CD4-positive, alpha-beta T cell treated with Interleukin-21 for 1 hour (primary cell): ENCODE measurements around the gene GLRA3.
A peak's percentile ranks its signal among the peaks of the same experiment; 100 is the strongest.

Experiments
- DNase-seq: peaks from one replicate; pipeline ENCODE4 v3.0.0-alpha.2; 2020

The GLRA3 gene

DNA sequence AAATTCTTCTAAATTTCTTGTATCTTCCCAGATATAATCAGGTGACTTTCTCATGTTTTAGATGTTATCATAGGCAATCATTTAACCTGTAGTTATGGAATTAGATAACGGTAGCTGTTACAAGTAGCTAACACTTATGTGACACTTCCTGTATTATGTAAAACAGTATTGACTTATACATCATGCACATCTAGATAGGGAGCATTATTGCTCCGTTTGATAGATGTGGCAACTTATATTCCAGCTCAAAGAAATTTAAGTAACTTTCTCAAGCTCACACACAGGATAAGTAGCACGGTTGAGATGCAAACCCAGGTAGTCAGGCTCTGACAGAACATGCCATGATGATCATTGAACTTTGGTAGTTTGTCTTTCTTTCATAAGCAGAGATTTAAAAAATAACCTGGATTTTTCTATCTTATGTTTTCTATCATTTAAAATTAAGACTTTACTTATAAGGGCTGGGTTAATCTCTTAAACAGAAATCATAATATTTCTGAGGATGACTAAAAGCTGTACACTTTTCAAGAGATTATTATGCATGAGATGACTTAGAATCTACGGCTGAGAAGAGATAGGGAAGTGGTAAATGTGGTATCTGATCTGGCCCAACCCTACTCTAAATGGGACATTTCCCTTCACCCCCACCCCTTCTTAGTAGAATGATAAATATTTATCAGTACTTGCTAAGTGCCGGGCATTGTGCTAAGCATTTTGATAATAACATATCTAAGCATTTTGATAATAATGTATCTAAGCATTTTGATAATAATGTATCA is 237.6 kb downstream of the GLRA3 start:
- DNase-seq: peak; percentile 39

DNA sequence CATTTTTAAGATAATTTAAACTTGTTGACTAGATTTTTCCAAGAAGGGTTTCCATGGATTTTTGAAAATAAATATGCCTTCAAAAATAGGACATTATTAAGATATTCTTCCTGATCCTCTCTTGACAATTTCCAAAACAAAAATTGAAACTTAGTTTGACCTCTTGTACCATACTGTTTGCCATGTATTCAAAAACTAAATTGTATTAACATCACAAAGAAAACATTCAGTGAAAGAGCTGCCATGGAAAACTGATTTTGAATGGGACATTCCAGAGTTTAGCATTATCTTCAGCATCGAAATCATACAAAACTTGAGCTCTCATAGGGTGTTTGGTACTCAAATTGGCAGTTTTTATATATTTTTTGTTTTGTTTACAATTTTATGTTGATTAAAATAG is 238.7 kb downstream of the GLRA3 start:
- DNase-seq: no peak
